IPS-15b (cell line): Measurements from ENCODE around the gene GDAP1L1.
"Not testable (repeated sequence)": the region's sequence is repeated elsewhere in the genome, so short reads cannot be mapped to it uniquely, and the experiment has no call there.

Experiments
- H3K27me3 ChIP-seq: one replicate; pipeline ENCODE4 v1.6.1; 2013; ENCODE audit warnings: low read length; ENCODE audit not compliant: control insufficient read depth, insufficient read depth
- H3K36me3 ChIP-seq: one replicate; pipeline ENCODE4 v1.6.1; 2013; ENCODE audit warnings: low read length; ENCODE audit not compliant: control insufficient read depth, insufficient read depth
- H3K4me1 ChIP-seq: one replicate; pipeline ENCODE4 v1.6.1; 2013; ENCODE audit warnings: mild to moderate bottlenecking, low read length; ENCODE audit not compliant: control insufficient read depth, insufficient read depth
- H3K4me3 ChIP-seq: one replicate; pipeline ENCODE4 v1.5.1; 2013; ENCODE audit warnings: low read depth, low read length
- H3K9ac ChIP-seq: one replicate; pipeline ENCODE4 v1.6.1; 2013; ENCODE audit warnings: low read depth, mild to moderate bottlenecking, low read length
- H3K9me3 ChIP-seq: one replicate; pipeline ENCODE4 v1.6.1; 2013; ENCODE audit warnings: mild to moderate bottlenecking, low read length; ENCODE audit not compliant: control insufficient read depth, insufficient read depth

The GDAP1L1 gene

GRCh38 chr20:44236840-44237239 lies 10.3 kb upstream of the GDAP1L1 start:
- not testable (repeated sequence) for H3K4me3 ChIP-seq, H3K4me1 ChIP-seq, H3K9ac ChIP-seq, H3K36me3 ChIP-seq, H3K9me3 ChIP-seq, H3K27me3 ChIP-seq

DNA sequence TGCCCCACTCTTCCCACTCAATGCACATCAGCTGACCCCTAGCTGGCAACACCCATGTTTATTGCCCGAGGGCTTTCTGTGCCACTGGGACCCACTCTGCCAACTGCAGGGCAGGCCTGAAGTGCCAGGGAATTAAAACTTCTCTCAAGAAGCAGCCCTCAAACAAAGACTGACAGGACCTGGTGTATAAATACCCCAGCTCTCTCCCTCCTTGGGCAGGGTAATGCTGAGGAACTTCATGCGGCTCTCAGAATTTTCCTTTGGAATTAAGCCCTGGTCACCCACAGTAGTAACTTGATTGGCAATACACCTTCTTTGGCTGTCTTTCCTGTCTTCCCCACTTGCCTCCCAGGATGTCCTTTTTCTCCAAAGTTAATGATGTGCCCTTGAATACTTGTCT lies 5.3 kb upstream of the GDAP1L1 start:
- no peak overlapping the region for H3K9ac ChIP-seq
- peaks cover 7% of the 10 kb centered on the region for H3K27me3 ChIP-seq
- no peaks in the 10 kb centered on the region for H3K9me3 ChIP-seq
- no peak overlapping the region for H3K4me3 ChIP-seq
- H3K36me3 ChIP-seq = no peaks in the 10 kb centered on the region
- peaks cover 10% of the 10 kb centered on the region for H3K4me1 ChIP-seq

DNA sequence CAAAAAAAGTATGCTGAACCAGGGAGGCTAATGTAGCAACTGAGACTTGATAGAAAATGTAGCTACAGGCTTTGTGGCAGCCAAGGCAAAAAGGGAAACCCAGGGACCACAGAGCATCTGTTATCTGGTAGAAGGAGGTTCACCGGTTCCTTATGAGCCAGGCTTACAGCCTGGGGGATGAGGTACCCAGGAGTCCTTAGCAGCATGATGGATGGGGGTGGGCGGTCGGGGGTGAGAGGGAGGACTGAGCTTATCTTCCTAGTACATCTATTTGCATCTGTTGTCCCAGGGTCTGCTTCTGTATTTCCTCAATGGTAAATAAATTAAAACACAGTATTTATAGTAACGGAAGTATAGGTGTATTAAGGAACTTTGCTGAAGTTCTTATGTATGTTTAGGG lies 1.1 kb upstream of the GDAP1L1 start:
- H3K9ac ChIP-seq = no peak overlapping the region
- peaks cover 10% of the 10 kb centered on the region for H3K4me1 ChIP-seq
- no peaks in the 10 kb centered on the region for H3K36me3 ChIP-seq
- H3K27me3 ChIP-seq = peaks cover 7% of the 10 kb centered on the region
- no peak overlapping the region for H3K4me3 ChIP-seq
- no peaks in the 10 kb centered on the region for H3K9me3 ChIP-seq

DNA sequence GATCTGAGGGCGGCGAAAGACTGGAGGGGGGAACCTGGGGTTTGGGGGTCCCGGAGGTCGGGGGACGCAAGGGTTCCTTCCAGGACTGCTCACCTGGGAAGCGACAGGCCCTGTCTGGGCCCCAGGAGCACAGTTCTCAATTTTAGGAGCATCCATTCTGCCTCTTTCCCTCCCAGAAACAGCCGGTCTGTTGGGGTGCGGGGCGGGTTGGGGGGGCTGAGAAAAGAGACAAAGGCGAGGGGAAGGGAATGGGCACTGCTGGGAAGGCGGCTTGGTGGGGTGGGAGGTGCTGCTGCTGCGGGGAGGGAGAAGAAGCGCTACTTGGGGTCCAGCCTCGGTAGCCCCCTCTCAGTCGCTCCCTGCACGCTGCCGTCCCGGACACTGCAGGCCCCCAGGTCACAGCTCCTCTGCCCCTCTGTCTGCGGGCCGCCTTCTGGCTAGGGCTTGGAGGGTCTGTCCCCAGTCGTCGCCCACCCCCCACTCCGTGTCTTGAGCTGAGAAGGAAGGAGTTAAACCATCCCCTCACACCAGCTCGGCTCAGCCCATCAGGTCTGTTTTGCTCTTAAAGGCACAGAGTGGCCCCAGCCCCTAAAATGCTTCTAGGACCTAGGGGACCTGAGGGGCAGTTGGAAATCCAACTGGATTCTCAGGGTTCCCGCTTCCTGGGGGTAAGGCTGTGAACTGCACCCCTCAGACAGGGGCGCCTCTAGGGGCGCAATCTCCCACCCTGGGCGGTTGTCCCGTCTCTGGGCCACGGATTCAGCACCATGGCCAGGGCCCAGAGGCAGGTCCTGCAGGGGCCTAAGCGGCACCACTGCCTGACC lies 690 bp downstream of the GDAP1L1 start:
- Histone ChIP-seq H3K9ac (no peak overlapping the region), H3K4me3 (peak overlapping the region; percentile 76), H3K9me3 (no peaks in the 10 kb centered on the region), H3K4me1 (peaks cover 10% of the 10 kb centered on the region), H3K27me3 (peaks cover 7% of the 10 kb centered on the region), H3K36me3 (no peaks in the 10 kb centered on the region)

GRCh38 chr20:44248410-44248759 lies 1.3 kb downstream of the GDAP1L1 start:
- no peaks in the 10 kb centered on the region for H3K9me3 ChIP-seq
- peaks cover 7% of the 10 kb centered on the region for H3K27me3 ChIP-seq
- no peaks in the 10 kb centered on the region for H3K36me3 ChIP-seq
- no peak overlapping the region for H3K4me3 ChIP-seq
- no peak overlapping the region for H3K9ac ChIP-seq
- H3K4me1 ChIP-seq = peaks cover 10% of the 10 kb centered on the region

- Histone ChIP-seq H3K36me3 (no peaks in the 10 kb centered on the region), H3K9ac (no peak overlapping the region), H3K9me3 (no peaks in the 10 kb centered on the region), H3K27me3 (peaks cover 5% of the 10 kb centered on the region), H3K4me3 (no peak overlapping the region), H3K4me1 (peaks cover 5% of the 10 kb centered on the region)
Observed at GRCh38 chr20:44251284-44251683, 4.2 kb downstream of the GDAP1L1 start.

GRCh38 chr20:44253528-44253927 lies 6.4 kb downstream of the GDAP1L1 start:
- H3K4me3 ChIP-seq = no peak overlapping the region
- H3K36me3 ChIP-seq = no peaks in the 10 kb centered on the region
- no peaks in the 10 kb centered on the region for H3K27me3 ChIP-seq
- no peaks in the 10 kb centered on the region for H3K4me1 ChIP-seq
- H3K9me3 ChIP-seq = no peaks in the 10 kb centered on the region
- no peak overlapping the region for H3K9ac ChIP-seq

DNA sequence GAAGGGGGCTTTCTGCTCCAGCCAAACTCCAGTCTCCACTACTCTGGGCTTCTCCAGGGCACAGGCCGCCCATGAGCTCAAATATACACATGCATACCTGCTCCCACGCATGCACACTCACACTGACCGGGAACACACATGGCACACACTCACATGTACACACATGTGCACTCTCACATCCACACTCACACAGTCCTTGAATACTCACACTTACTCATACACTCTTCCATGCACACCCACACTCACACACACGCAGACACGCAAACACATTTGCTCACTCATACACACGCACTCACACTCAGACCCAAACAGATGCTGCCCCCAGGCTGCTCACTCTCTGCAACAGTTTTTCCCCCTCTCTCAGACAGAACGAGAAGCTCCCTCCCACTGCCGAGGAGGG lies 7.0 kb downstream of the GDAP1L1 start:
- Histone ChIP-seq H3K4me3 (no peak overlapping the region), H3K9me3 (no peaks in the 10 kb centered on the region), H3K36me3 (no peaks in the 10 kb centered on the region), H3K9ac (no peak overlapping the region), H3K4me1 (no peaks in the 10 kb centered on the region), H3K27me3 (no peaks in the 10 kb centered on the region)

- Histone ChIP-seq H3K4me3 (no peak overlapping the region), H3K27me3 (no peaks in the 10 kb centered on the region), H3K9ac (no peak overlapping the region), H3K9me3 (no peaks in the 10 kb centered on the region), H3K36me3 (no peaks in the 10 kb centered on the region), H3K4me1 (no peaks in the 10 kb centered on the region)
Observed at GRCh38 chr20:44255942-44256341, 8.8 kb downstream of the GDAP1L1 start.

GRCh38 chr20:44256961-44257360 lies 9.9 kb downstream of the GDAP1L1 start:
- H3K36me3 ChIP-seq = no peaks in the 10 kb centered on the region
- no peaks in the 10 kb centered on the region for H3K9me3 ChIP-seq
- no peak overlapping the region for H3K9ac ChIP-seq
- H3K27me3 ChIP-seq = no peaks in the 10 kb centered on the region
- H3K4me3 ChIP-seq = no peak overlapping the region
- no peaks in the 10 kb centered on the region for H3K4me1 ChIP-seq

DNA sequence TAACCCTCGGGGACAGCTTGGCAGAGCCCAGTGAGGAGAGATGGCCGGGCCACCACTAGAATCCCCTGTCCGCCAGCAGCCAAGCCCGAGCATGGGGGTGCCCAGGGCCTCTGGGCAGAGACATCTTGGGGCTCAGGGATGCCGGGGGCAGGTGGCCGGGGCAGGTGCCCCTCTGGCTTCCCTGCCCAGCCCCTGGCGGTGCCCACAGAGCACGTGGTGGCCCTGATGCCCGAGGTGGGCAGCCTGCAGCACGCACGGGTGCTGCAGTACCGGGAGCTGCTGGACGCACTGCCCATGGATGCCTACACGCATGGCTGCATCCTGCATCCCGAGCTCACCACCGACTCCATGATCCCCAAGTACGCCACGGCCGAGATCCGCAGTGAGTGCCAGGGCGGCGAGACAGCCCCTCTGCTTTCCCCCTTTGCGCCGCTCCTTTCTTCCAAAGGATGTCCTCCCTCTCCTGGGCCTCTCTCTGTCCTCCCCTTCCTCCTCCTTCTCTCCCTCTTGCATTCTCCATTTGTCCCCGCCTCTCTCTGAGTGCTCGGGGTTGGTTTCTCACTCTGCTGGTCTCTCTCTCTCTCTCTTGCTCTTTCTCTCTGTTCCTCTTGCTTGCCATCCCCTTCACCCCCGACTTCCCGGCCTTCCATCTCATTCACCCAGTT lies 11.2 kb downstream of the GDAP1L1 start:
- H3K4me3 ChIP-seq = no peak overlapping the region
- no peak overlapping the region for H3K9ac ChIP-seq
- H3K4me1 ChIP-seq = no peaks in the 10 kb centered on the region
- no peaks in the 10 kb centered on the region for H3K36me3 ChIP-seq
- no peaks in the 10 kb centered on the region for H3K9me3 ChIP-seq
- H3K27me3 ChIP-seq = no peaks in the 10 kb centered on the region

GRCh38 chr20:44264287-44264686 lies 17.2 kb downstream of the GDAP1L1 start:
- no peak overlapping the region for H3K9ac ChIP-seq
- H3K9me3 ChIP-seq = no peaks in the 10 kb centered on the region
- H3K36me3 ChIP-seq = no peaks in the 10 kb centered on the region
- H3K4me1 ChIP-seq = no peaks in the 10 kb centered on the region
- no peak overlapping the region for H3K4me3 ChIP-seq
- H3K27me3 ChIP-seq = no peaks in the 10 kb centered on the region
